Hematopoietic multipotent progenitor cell treated with erythropoietin and hydrocortisone succinate and interleukin-3 and kit ligand, for 15 days (in vitro differentiated cells): Measurements from ENCODE around the gene SETD4.

Experiments
- DNase-seq: peaks from one replicate; pipeline ENCODE4 v3.0.0-alpha.2; 2015; ENCODE audit warnings: low spot score

The SETD4 gene

DNA sequence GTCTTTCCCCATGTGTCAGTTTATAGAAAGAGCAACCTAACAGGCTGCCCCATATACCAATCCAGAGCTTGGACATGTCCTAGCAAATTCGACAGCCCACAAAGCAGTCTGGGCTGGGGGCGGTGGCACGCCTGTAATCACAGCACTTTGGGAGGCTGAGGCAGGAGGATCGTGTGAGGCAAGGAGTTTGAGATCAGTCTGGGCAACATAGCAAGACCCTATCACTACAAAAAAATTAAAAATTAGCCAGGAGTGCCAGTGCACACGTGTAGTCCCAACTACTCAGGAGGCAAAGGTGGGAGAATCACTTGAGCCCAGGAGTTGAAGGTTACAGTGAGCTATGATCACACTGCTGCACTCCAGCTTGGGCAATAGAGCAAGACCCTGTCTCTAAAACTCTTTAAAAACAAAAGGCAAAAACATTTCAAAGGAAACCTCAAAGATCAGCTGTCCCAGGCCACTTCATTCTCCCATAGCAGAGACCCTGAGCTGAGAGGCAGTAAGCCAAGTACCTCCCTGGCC is 54.4 kb downstream of the SETD4 start:
- no peak for DNase-seq

DNA sequence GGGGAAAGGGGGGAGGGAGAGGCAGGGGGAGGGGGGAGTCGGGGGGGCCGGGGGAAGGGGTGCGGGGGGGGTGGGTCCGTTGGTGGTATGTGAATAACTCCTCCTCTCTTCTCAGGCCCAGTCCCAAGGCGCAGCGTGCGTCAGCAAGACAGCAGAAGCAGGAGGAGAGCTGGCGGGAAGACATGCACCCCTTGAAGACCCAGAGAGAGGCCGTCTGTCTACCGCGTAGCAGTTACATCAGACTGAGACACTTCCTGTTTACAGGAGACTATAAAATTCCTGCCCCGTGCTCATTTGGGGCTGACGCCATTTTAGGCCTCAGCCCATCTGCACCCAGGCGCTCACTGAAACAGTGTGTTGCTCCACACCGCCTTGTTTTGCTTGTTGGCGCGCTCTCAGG is 55.3 kb downstream of the SETD4 start:
- no peak for DNase-seq

DNA sequence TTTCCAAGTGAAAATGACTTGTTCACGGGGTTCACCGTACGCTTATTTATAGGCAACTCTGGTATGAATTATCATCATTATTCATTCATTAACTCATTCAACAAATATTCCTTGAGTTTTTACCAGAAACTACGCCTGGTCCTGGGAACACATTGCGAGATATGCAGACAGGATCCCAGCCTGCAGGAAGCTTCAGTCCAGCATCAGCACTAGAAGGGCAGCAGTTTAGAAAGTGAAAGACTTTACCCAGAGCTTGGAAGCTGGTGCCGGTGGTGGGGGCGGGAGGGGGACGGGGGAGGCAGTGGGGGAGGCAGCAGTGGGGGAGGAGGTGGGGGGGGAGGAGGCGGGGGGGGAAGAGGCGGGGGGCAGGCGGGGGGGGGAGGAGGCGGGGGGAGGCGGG is 55.9 kb downstream of the SETD4 start:
- DNase-seq = no peak

DNA sequence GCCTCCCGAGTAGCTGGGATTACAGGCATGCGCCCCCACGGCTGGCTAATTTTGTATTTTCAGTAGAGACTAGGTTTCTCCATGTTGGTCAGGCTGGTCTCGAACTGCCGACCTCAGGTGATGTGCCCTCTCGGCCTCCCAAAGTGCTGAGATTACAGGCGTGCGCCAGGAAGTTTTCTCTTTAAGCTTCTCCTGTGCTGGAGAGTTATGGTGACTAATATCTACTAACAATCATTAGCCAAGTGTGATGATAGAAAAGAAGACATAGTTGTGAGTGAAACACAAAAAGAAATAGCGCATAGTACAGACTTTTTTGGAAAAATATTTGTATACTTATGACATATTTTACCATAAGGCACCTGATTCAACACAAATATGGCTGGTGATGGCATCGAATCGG is 56.5 kb downstream of the SETD4 start:
- no peak for DNase-seq

DNA sequence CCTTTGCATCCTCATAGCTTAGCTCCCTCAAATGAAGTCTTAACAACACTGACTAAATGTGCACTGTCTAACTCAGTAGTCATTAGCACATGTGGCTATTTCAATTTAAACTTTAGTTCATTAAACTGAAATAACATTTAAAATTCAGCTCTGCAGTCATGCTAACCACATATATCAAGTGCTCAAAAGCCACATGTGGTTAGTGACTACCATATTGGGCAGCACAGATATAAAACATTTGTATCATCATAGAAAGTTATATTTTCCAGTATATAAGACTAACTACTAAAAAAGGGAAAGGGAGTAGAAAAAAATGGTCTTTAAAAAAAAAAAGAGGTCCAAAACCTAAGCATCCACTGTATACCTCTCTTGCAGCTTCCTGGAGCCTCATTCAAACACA is 64.1 kb downstream of the SETD4 start:
- DNase-seq = no peak

DNA sequence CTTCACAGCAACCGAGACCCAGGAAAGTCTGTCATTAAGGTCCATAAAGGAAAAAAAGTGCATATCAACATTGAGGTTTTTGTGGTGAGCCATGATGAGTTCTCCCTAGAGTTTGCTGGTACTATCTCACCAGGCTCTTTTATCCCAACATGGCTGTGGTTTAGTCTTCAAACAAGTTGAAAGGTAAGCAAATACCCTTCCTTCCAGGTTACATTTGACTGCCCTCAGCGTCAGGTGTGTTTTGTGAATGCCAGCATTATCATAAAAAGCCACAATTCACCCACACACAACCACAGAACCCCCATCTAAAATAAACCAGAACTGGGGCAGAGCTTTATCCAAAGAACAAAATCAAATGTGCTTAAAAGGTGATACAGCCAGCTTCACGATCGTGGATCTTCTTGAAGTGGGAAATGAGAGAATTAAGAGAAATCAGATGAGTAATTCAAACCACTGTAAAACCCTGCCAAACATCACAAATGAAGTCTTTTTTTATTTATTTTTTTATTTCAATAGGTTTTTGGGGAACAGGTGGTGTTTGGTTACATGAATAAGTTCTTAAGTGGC is 64.7 kb downstream of the SETD4 start:
- DNase-seq = no peak

DNA sequence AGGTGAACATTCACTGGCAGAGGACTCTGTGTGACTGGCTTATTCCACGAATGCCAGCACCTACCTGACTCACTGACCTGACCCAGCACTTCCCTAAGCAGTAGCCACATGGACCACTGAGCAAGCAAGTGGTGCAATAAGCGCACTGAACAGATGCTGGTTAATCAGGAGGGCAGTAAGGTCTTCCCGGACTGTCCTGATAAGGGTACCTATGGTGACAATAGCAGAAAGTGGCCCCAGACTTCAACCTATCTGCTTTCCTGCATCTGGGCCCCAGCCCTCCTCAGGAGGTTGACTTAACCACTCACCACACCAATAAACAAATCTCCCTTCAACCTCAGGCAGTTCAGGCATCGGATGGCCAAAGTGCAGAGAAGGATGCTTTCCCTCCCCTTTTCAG is 65.7 kb downstream of the SETD4 start:
- no peak for DNase-seq

DNA sequence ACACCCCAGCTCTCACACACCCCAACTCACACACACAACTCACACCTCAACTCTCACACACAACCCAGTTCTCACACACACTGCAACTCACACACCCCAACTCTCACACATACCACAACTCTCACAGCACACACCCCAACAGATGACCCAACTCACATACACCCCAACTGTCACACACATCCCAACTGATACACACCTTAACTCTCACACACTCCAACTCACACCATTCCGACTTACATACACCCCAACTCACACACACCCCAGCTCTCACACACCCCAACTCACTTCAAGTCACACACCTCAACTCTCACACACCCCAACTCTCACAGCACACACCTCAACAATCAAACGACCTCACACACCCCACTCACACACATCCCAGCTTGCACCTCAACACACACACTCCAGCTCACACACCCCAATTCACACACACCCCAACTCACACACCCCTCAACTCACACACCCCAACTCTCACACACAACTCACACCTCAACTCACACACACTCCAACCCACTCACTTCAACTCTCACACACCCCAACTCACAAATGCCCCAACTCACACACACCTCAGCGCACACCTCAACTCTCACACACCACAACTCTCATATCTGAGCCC is 66.3 kb downstream of the SETD4 start:
- no peak for DNase-seq

DNA sequence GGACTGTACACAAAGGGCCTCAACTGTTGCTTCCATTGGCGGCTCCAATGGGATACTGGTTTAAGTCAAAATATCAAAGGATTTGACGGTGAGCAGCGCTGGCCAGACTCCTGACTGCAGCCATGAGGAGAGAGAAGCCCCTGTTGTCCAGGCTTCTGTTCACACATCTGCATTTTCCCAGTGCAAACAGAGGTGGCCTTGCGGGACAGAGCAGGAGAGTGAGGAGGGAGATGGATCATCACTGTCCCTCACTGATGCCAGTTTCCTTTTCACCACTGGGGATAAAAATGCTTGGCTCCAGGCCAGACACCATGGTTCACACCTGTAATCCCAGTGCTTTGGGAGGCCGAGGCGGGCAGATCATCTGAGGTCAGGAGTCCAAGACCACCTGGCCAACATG is 69.2 kb downstream of the SETD4 start:
- no peak for DNase-seq

DNA sequence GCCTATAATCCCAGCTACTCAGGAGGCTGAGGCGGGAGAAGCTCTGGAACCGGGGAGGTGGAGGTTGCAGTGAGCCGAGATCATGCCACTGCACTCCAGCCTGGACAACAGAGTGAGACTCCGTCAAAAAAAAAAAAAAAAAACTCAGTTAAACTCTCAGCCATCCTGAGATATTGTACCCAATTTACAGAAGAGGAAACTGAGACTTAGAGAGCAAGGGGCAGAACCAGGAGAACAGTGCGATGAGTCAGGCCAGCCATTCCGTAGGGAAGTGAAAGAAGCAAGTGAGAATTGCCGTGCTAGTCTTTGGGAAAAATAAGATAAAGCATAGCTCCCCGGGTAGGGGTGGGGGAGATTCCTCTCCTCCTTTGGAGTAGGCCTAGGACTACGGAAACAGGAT is 69.7 kb downstream of the SETD4 start:
- no peak for DNase-seq

DNA sequence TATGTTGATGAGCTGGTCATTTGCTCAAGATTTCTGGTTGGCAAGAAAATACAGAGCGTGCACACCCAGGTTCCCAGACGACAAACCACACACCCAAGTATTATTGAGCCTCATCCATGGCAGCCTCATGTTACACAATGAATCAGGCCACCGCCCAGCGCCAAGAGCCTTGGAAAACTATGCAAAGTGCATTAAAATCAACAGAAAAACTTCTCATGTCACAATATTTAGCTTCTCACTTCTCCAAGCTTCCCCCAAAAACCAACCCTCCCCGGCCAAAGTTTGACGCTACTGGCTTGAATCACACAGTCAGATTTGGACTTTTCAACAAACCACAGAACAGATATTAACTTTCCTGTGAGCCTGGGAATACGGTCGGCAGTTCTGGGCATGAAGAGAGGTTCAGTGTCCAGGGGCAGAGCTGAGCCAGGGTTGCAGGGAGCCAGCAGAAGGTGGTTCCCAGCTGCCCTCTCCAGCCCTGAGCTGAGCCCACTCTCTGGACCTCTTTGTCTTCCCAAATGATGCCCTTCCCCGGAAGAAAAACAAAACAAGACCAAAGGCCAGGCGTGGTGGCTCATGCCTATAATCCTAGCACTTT is 71.1 kb downstream of the SETD4 start:
- no peak for DNase-seq

DNA sequence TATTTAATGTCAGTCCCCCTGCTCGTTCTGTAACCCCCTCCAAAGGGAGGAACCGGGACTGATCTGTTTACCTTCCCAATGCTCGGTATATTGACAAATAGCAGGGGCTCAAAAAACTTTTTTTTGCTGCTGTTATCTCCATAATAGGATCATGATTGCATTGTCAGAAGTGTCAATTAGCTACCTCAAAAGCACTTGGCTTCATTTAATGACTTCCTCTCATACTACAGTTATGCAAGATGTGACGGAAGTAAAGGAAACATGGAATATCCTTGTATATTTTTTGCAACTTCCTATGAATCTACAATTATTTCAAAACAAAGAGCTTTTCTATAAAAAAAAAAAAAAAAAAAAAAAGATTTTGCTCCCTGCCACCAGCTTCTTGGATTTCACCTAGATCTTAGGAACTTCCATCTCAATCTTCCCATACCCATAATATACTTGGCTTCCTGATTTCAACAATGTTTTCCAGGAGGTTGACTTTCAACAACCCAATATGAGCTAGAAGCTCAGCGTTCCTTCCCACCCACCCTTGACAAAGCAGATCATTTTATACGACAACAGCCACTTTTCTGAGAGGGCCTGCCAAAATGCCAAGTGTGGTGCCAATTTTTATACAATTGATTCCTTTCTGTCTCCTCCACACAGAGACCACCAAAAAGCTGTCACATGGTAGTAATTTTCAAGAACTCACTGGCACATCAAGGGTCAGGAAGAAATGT is 71.7 kb downstream of the SETD4 start:
- no peak for DNase-seq

DNA sequence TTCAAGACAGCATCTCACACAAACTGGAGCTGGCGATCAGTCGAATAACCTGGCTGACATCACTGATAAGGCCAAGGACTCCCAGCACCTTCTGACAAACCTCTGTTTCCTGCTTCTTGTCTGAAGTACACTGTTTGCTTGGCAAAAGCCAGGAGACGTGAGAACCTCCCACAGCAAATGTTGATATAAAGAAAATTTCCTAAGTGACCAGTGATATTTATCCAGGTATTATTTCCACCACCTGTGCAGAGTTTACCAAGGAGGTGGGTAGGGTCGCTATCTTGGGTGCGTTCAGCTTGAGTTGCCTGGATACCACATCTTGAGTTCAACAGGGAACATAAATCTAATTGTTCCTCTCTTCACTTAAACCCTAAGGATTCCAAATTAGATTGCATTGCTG is 72.9 kb downstream of the SETD4 start:
- no peak for DNase-seq

DNA sequence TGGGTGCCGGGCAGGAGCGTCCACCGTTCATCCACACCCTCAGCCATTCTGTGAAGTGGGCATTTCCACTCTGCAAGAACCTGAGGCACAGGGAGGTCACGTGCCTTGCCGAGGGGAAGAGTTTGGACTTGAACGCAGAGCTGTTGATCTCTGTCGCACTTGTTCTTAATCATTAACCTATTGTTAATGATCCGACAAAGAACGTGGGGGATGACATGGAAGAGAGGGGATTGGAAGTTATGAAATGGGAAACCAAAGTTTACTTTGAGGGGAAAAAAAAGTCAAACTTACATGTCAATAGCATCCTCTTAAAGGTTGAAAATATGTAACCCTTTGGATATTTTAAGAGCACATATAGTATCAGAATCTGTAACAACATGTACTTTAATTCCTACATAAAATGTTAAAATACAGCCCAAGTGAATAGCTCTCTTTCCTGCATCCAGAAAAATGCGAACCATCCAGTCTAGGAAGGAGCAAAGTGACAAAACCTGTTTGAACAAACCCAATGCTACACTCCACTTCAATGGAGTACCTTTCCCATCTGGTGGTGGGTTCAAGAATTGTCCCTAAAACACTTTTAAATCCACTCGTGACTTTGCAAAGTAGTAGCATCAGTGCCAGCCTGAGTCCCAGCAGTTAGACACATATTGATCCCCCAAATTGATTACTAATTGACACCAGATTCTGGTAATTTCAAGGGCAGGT is 75.5 kb downstream of the SETD4 start:
- DNase-seq = no peak
